Fibroblast of the conjunctiva (primary cell): ENCODE measurements around the gene PIAS2.
"Not testable (repeated sequence)": the region's sequence is repeated elsewhere in the genome, so short reads cannot be mapped to it uniquely, and the experiment has no call there.

Source experiments
- DNase-seq: peaks from one replicate; pipeline ENCODE4 v3.0.0-alpha.2; 2010; ENCODE audit warnings: low read depth

The PIAS2 gene

GRCh38 chr18:46831434-46831833, 85.9 kb downstream of the PIAS2 start:
- DNase-seq = no peak

- no peak for DNase-seq
Measured at GRCh38 chr18:46830633-46831032, 86.7 kb downstream of the PIAS2 start.

- no peak for DNase-seq
Measured at GRCh38 chr18:46829947-46830346, 87.4 kb downstream of the PIAS2 start.

GRCh38 chr18:46829531-46829930, 87.8 kb downstream of the PIAS2 start:
- no peak for DNase-seq

- no peak for DNase-seq
Measured at GRCh38 chr18:46821856-46822711, 95.2 kb downstream of the PIAS2 start.

GRCh38 chr18:46820863-46821262, 96.4 kb downstream of the PIAS2 start:
- DNase-seq = no peak

- no peak for DNase-seq
Measured at GRCh38 chr18:46815661-46816060, 101.6 kb downstream of the PIAS2 start.

GRCh38 chr18:46814399-46814798, 102.9 kb downstream of the PIAS2 start:
- DNase-seq = no peak

GRCh38 chr18:46812311-46812710, 105.0 kb downstream of the PIAS2 start:
- no peak for DNase-seq

GRCh38 chr18:46810481-46811000, 106.8 kb downstream of the PIAS2 start:
- no peak for DNase-seq

- DNase-seq = no peak
Measured at GRCh38 chr18:46809145-46809544, 108.2 kb downstream of the PIAS2 start.

GRCh38 chr18:46795945-46796344, 121.4 kb downstream of the PIAS2 start:
- not testable (repeated sequence) for DNase-seq

- DNase-seq = no peak
Measured at GRCh38 chr18:46794607-46795006, 122.7 kb downstream of the PIAS2 start.

GRCh38 chr18:46793565-46793964, 123.7 kb downstream of the PIAS2 start:
- DNase-seq = no peak

- DNase-seq = no peak
Measured at GRCh38 chr18:46789088-46789487, 128.2 kb downstream of the PIAS2 start.

- no peak for DNase-seq
Measured at GRCh38 chr18:46787674-46788073, 129.6 kb downstream of the PIAS2 start.

- DNase-seq = no peak
Measured at GRCh38 chr18:46772357-46772756, 144.9 kb downstream of the PIAS2 start.

- DNase-seq = no peak
Measured at GRCh38 chr18:46771141-46771540, 146.2 kb downstream of the PIAS2 start.

- no peak for DNase-seq
Measured at GRCh38 chr18:46770708-46771107, 146.6 kb downstream of the PIAS2 start.

- DNase-seq = no peak
Measured at GRCh38 chr18:46768166-46768921, 149.0 kb downstream of the PIAS2 start.

GRCh38 chr18:46767217-46767616, 150.1 kb downstream of the PIAS2 start:
- no peak for DNase-seq

- no peak for DNase-seq
Measured at GRCh38 chr18:46764586-46764985, 152.7 kb downstream of the PIAS2 start.
